Measurements from ENCODE around the gene NVL. TPM values are rescaled to one million over a fixed set of nuclear protein-coding genes. Genes with fewer than 3 reads are reported as not detected.
A peak's percentile ranks its signal among the peaks of the same experiment; 100 is the strongest.
"Not testable (repeated sequence)": the region's sequence is repeated elsewhere in the genome, so short reads cannot be mapped to it uniquely, and the experiment has no call there.

NVL gene
- total and polyA plus RNA-seq, 7 experiments from 2014 or later, result 16.1 to 48.6 (median 24.7) TPM

DNA sequence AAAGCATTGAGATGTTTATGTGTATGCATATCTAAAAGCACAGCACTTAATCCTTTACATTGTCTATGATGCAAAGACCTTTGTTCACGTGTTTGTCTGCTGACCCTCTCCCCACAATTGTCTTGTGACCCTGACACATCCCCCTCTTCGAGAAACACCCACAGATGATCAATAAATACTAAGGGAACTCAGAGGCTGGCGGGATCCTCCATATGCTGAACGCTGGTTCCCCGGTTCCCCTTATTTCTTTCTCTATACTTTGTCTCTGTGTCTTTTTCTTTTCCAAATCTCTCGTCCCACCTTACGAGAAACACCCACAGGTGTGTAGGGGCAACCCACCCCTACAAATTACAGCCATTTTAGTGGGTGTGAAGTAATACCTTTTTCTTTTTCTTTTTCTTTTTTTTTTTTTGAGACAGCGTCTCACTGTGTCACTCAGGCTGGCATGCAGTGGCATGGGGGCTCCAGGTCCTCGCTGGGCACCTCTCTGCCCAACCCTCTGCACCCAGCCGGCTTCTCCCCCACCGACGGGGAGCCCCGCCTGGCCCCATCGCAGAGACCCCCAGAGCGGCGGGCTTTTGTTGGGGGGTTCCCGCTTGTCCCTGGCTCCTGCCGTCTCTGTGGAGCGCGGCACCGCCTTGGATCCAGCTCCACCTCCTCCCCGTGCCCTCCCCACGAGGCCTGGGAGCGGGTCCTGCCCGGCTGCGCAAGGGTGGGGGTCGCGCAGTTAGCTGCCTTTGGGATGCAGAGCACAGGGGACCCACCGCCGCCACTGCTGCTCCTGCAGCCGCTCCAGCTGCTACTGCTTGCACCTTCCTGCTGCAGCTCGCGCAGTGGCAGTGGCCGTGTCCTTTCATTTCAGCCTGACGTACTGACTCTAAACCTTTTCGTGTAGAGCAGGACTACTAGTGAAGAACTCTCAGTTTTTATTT, 10.7 kb upstream of the NVL start:
- CTCF ChIA-PET; H3K27me3 Mint-ChIP-seq; H3K4me1 ChIP-seq (ENCODE audit: control insufficient read depth in 2 of 2, insufficient read depth in 2 of 2, low read length in 2 of 2); H3K27me3 ChIP-seq (ENCODE audit: control insufficient read depth in 2 of 2, insufficient read depth in 2 of 2, low read length in 2 of 2); H3K36me3 ChIP-seq (ENCODE audit: control insufficient read depth in 2 of 3, insufficient read depth in 3 of 3, low read length in 3 of 3): not testable (repeated sequence)
- Mint-ChIP-seq H3K4me1 (peaks cover 0 to 12% (median 5%) of the 10 kb centered on the region in 7 donors), H3K4me3 (peak overlapping the region; percentile 55 to 83 (median 80)), H3K9me3 (peaks cover 0 to 27% (median 6%) of the 10 kb centered on the region in 11 donors), H3K36me3 (peaks cover 0 to 20% (median 0%) of the 10 kb centered on the region in 5 donors), H3K27ac (peak overlapping the region in 3 of 9 donors; percentile 16 to 46 (median 18))
- ATAC-seq (peak; percentile 81), DNase-seq (peak in 8 of 9 donors; percentile 11 to 45 (median 40))
- POLR2A ChIA-PET, result interaction anchor here (0.8 to 0.9 kb wide), 2 partner anchors 156 to 224 kb away, joined by 3 to 4 read pairs; no protein-coding TSS in a partner anchor
- H3K27ac ChIP-seq (ENCODE audit: low read depth, low read length), result peak overlapping the region; percentile 42
- H3K9me3 ChIP-seq (ENCODE audit: control insufficient read depth in 2 of 3, low read length in 3 of 3), result peaks cover 0 to 13% (median 0%) of the 10 kb centered on the region in 3 experiments
- peak overlapping the region; percentile 56 for H3K4me3 ChIP-seq (ENCODE audit: low read length)
- intact Hi-C loops (cut with micrococcal nuclease), result loop anchor here (1.0 to 2.0 kb wide), 2 partner anchors 7 to 16 kb away; partner anchors contain the start of gene CNIH4 (in 1 of the 2)

- no peak overlapping the region for H3K4me3 ChIP-seq (ENCODE audit: low read length)
- Mint-ChIP-seq H3K9me3 (peaks cover 0 to 24% (median 6%) of the 10 kb centered on the region in 11 donors), H3K4me1 (peaks cover 0 to 13% (median 5%) of the 10 kb centered on the region in 7 donors), H3K27me3 (peaks cover 0 to 6% (median 0%) of the 10 kb centered on the region in 5 donors), H3K4me3 (no peak overlapping the region), H3K27ac (no peak overlapping the region), H3K36me3 (peaks cover 0 to 16% (median 0%) of the 10 kb centered on the region in 5 donors)
- CTCF ChIA-PET, result no interaction called here
- intact Hi-C loops (cut with micrococcal nuclease), result loop anchor here in 1 of 2 donors (2.0 kb wide), 1 partner anchor 17 kb away; the partner anchor contains the start of gene CNIH4
- H3K27me3 ChIP-seq (ENCODE audit: control insufficient read depth in 2 of 2, insufficient read depth in 2 of 2, low read length in 2 of 2), result no peaks in the 10 kb centered on the region
- H3K4me1 ChIP-seq (ENCODE audit: control insufficient read depth in 2 of 2, insufficient read depth in 2 of 2, low read length in 2 of 2), result peaks cover 0 to 3% of the 10 kb centered on the region in 2 donors
- POLR2A ChIA-PET, result interaction anchor here (0.8 kb wide), 1 partner anchor 117 kb away, joined by 3 read pairs; no protein-coding TSS in a partner anchor
- H3K36me3 ChIP-seq (ENCODE audit: control insufficient read depth in 2 of 3, insufficient read depth in 3 of 3, low read length in 3 of 3), result no peaks in the 10 kb centered on the region
- ATAC-seq, result no peak
- no peak overlapping the region for H3K27ac ChIP-seq (ENCODE audit: low read depth, low read length)
- H3K9me3 ChIP-seq (ENCODE audit: control insufficient read depth in 2 of 3, low read length in 3 of 3), result peaks cover 0 to 13% (median 0%) of the 10 kb centered on the region in 3 experiments
- no peak for DNase-seq
These were observed 9.6 kb upstream of the NVL start for GRCh38 chr1:224339442-224340033.

DNA sequence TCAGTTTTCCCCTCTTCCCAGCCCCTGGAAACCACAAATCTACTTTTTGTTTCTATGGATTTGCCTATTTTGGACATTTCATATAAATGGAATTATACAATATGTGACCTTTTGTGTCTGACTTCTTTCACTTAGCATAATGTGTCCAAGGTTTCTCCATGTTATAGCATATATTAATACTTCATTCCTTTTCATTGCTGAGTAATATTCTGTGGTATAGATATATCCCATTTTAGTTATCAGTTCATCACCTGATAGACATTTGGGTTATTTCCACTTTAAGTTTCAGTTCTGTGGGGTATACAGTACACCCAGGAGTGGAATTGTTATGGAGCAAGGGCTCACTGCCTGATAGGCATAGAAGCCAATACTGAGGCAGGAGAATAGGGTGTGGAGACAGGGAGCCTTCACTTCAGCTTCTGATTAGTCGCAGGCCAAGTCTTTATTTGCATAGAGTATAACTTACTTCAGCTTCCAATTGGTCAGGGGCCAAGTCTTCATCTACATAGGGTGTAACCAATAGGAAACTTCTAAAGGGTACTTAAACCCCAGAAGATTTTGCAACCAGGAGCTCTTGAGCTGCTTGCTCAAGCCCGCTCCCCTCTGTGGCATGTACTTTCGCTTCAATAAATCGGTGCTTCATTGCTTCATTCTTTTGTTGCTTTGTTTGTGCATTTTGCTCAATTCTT, 8.3 kb upstream of the NVL start:
- H3K27me3 Mint-ChIP-seq, result peaks cover 0 to 6% (median 0%) of the 10 kb centered on the region in 5 donors
- intact Hi-C loops (cut with micrococcal nuclease), result no loop called here
- Histone ChIP-seq H3K4me3 (ENCODE audit: low read length) (no peak overlapping the region), H3K4me1 (ENCODE audit: control insufficient read depth in 2 of 2, insufficient read depth in 2 of 2, low read length in 2 of 2) (peaks cover 0 to 3% of the 10 kb centered on the region in 2 donors), H3K27ac (ENCODE audit: low read depth, low read length) (no peak overlapping the region), H3K36me3 (ENCODE audit: control insufficient read depth in 2 of 3, insufficient read depth in 3 of 3, low read length in 3 of 3) (no peaks in the 10 kb centered on the region), H3K27me3 (ENCODE audit: control insufficient read depth in 2 of 2, insufficient read depth in 2 of 2, low read length in 2 of 2) (no peaks in the 10 kb centered on the region), H3K9me3 (ENCODE audit: control insufficient read depth in 2 of 3, low read length in 3 of 3) (peaks cover 0 to under 1% (median 0%) of the 10 kb centered on the region in 3 experiments)
- POLR2A ChIA-PET, result interaction anchor here (0.6 to 1.1 kb wide), 3 partner anchors 10 to 119 kb away, joined by 3 read pairs; no protein-coding TSS in a partner anchor
- H3K27ac Mint-ChIP-seq, result peak overlapping the region in 1 of 9 donors; percentile 12
- no peak for ATAC-seq
- CTCF ChIA-PET, result no interaction called here
- peaks cover 0 to 17% (median 0%) of the 10 kb centered on the region in 5 donors for H3K36me3 Mint-ChIP-seq
- DNase-seq, result no peak
- peaks cover 0 to 12% (median 0%) of the 10 kb centered on the region in 11 donors for H3K9me3 Mint-ChIP-seq
- H3K4me3 Mint-ChIP-seq, result no peak overlapping the region
- H3K4me1 Mint-ChIP-seq, result peaks cover 4 to 25% (median 15%) of the 10 kb centered on the region in 7 donors

DNA sequence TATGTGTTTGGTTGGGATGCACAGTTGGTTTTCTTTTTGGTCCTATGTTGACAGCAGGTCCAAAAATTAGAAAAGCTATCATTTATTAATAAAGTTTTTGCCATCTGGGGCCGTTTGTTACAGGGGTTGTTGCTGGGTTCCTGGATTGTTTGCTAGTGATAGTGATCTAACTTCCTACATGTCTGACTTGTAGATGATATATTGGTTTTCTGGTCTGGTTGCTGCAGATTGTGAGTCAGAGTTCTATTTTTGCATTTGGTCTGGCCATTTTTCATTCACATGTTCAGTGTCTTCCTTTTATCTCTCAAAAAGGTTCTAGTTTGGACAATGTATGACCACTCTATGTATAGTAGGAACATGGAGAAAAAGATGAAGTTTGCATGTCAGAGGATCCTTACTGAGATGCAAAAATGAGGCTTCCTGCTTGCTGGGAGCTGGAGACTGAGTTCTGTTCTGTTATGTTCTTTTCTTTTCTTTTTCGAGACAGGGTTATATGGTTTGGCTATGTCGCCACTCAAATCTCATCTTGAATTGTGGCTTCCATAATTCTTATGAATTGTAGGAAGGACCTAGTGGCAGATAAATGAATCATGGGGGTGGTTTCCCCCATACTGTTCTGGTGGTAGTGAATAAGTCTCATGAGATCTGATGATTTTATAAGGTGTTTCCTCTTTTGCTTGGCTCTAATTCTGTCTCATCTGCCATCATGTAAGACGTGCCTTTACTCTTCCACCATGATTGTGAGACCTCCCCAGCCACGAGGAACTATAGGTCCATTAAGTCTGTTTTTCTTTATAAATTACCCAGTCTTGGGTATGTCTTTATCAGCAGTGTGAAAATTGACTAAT, 4.2 kb upstream of the NVL start:
- ChIA-PET CTCF (interaction anchor here (0.6 to 1.7 kb wide), 9 partner anchors 17 to 218 kb away, joined by 3 to 9 read pairs (median 3); no protein-coding TSS in a partner anchor), POLR2A (interaction anchor here (0.6 to 1.5 kb wide), 6 partner anchors 10 to 1626 kb away, joined by 3 to 6 read pairs (median 4); no protein-coding TSS in a partner anchor)
- peaks cover 16 to 38% (median 31%) of the 10 kb centered on the region in 7 donors for H3K4me1 Mint-ChIP-seq

GRCh38 chr1:224333309-224333926, 3.4 kb upstream of the NVL start:
- peaks cover 19 to 46% (median 37%) of the 10 kb centered on the region in 7 donors for H3K4me1 Mint-ChIP-seq
- Histone ChIP-seq H3K4me1 (ENCODE audit: control insufficient read depth in 2 of 2, insufficient read depth in 2 of 2, low read length in 2 of 2) (peaks cover 3 to 6% of the 10 kb centered on the region in 2 donors), H3K36me3 (ENCODE audit: control insufficient read depth in 2 of 3, insufficient read depth in 3 of 3, low read length in 3 of 3) (peaks cover 0 to 5% (median 0%) of the 10 kb centered on the region in 3 experiments), H3K27me3 (ENCODE audit: control insufficient read depth in 2 of 2, insufficient read depth in 2 of 2, low read length in 2 of 2) (no peaks in the 10 kb centered on the region), H3K4me3 (ENCODE audit: low read length) (no peak overlapping the region), H3K27ac (ENCODE audit: low read depth, low read length) (no peak overlapping the region), H3K9me3 (ENCODE audit: control insufficient read depth in 2 of 3, low read length in 3 of 3) (no peaks in the 10 kb centered on the region)
- peak overlapping the region; percentile 30 to 88 (median 67) for H3K27ac Mint-ChIP-seq
- peaks cover 0 to 3% (median 0%) of the 10 kb centered on the region in 11 donors for H3K9me3 Mint-ChIP-seq
- ChIA-PET CTCF (interaction anchor here (0.6 to 1.7 kb wide), 9 partner anchors 17 to 217 kb away, joined by 3 to 9 read pairs (median 3); no protein-coding TSS in a partner anchor), POLR2A (interaction anchor here (0.6 to 1.5 kb wide), 5 partner anchors 11 to 525 kb away, joined by 3 to 4 read pairs (median 3); no protein-coding TSS in a partner anchor)
- H3K36me3 Mint-ChIP-seq, result peaks cover 0 to 7% (median 0%) of the 10 kb centered on the region in 5 donors
- no peaks in the 10 kb centered on the region for H3K27me3 Mint-ChIP-seq
- ATAC-seq (peak; percentile 76), DNase-seq (peak in 7 of 9 donors; percentile 43 to 72 (median 57))
- peak overlapping the region in 6 of 10 donors; percentile 6 to 53 (median 32) for H3K4me3 Mint-ChIP-seq
- intact Hi-C loops (cut with micrococcal nuclease), result loop anchor here (1.0 to 5.0 kb wide), 11 partner anchors 8 to 1621 kb away; partner anchors contain the start of genes CAPN2 (in 2 of the 2), AIDA (in 1 of the 2) and BROX (in 1 of the 2)

More for the DNA sequence above, 4.2 kb upstream of the NVL start:
- Histone ChIP-seq H3K4me1 (ENCODE audit: control insufficient read depth in 2 of 2, insufficient read depth in 2 of 2, low read length in 2 of 2) (peaks cover 3 to 6% of the 10 kb centered on the region in 2 donors), H3K27me3 (ENCODE audit: control insufficient read depth in 2 of 2, insufficient read depth in 2 of 2, low read length in 2 of 2) (no peaks in the 10 kb centered on the region), H3K27ac (ENCODE audit: low read depth, low read length) (no peak overlapping the region), H3K9me3 (ENCODE audit: control insufficient read depth in 2 of 3, low read length in 3 of 3) (no peaks in the 10 kb centered on the region), H3K36me3 (ENCODE audit: control insufficient read depth in 2 of 3, insufficient read depth in 3 of 3, low read length in 3 of 3) (peaks cover 0 to 5% (median 0%) of the 10 kb centered on the region in 3 experiments), H3K4me3 (ENCODE audit: low read length) (no peak overlapping the region)
- peak overlapping the region in 6 of 9 donors; percentile 56 to 88 (median 70) for H3K27ac Mint-ChIP-seq
- DNase-seq, result no peak
- ATAC-seq, result no peak
- peaks cover 0 to 7% (median 0%) of the 10 kb centered on the region in 5 donors for H3K36me3 Mint-ChIP-seq
- H3K9me3 Mint-ChIP-seq, result peaks cover 0 to 3% (median 0%) of the 10 kb centered on the region in 11 donors
- peak overlapping the region in 2 of 10 donors; percentile 22 to 33 for H3K4me3 Mint-ChIP-seq
- intact Hi-C loops (cut with micrococcal nuclease), result loop anchor here (1.0 to 5.0 kb wide), 12 partner anchors 7 to 1622 kb away; partner anchors contain the start of genes CAPN2 (in 2 of the 2), AIDA (in 1 of the 2) and BROX (in 1 of the 2)
- peaks cover 0 to 4% (median 0%) of the 10 kb centered on the region in 5 donors for H3K27me3 Mint-ChIP-seq
